Panc1 (cell line): ENCODE data around the gene HAGHL.

ENCODE experiments used
- POLR2AphosphoS5 ChIP-seq: IDR thresholded peaks from 2 replicates; pipeline ENCODE4 v1.6.1; 2012; ENCODE audit warnings: mild to moderate bottlenecking, low read depth, low read length, moderate library complexity
- TF ChIP-seq, protein P1 (sequence below): fragments of 450-650 bp; IDR thresholded peaks from 2 replicates; pipeline ENCODE4 v1.5.1; 2017; ENCODE audit warnings: mild to moderate bottlenecking

DNA sequence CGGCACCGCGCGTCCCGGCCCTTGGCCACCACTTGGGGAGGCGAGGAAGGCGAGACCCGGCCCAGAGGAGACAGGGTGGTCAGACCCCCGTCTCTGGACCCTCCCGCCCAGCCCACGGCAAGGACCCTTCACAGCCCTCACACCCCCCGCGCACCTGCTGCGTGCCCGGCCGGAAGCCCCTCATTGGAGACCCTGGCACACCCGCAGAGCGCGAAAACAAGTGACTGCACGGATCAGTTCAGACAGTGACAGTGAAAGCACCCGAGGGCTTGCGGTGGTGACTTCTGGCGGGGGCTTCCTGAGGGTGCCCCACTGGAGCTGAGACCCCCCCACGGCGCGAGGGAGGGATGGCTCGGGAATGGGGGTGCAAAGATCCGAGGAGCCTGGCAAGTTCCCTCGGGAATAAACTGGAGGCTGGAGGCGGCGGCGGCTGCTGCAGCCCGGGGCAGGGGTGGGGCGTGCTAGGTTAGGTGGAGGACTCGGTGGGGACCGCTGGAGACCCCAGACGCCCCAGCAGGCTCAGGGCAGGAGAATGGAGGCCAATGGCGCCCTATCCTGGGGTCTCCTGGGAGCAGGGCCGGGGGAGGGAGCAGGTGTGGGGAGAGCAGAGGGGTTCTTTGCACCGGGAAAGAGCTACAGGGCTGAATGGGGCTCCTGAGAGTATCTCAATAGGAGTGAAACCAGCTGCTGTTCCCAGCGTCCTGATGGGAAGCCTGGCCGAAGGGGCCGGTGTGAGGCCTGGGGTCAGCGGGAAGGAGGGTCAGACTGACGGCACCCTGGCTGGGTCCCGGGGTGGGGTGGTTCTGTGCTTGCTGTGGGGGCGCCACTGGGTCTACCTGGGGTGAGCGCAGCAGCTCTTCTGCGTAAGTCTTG, 20.5 kb upstream of the HAGHL start:
- TF ChIP-seq, protein P1, sequence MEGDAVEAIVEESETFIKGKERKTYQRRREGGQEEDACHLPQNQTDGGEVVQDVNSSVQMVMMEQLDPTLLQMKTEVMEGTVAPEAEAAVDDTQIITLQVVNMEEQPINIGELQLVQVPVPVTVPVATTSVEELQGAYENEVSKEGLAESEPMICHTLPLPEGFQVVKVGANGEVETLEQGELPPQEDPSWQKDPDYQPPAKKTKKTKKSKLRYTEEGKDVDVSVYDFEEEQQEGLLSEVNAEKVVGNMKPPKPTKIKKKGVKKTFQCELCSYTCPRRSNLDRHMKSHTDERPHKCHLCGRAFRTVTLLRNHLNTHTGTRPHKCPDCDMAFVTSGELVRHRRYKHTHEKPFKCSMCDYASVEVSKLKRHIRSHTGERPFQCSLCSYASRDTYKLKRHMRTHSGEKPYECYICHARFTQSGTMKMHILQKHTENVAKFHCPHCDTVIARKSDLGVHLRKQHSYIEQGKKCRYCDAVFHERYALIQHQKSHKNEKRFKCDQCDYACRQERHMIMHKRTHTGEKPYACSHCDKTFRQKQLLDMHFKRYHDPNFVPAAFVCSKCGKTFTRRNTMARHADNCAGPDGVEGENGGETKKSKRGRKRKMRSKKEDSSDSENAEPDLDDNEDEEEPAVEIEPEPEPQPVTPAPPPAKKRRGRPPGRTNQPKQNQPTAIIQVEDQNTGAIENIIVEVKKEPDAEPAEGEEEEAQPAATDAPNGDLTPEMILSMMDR = no peak
- TF ChIP-seq POLR2AphosphoS5 = no peak
